GM12872 (cell line): ENCODE data around the gene DDX52.
A peak's percentile ranks its signal among the peaks of the same experiment; 100 is the strongest.

ENCODE experiments used
- CTCF ChIP-seq: IDR thresholded peaks from 3 replicates; pipeline ENCODE4 v1.5.1; 2011; ENCODE audit warnings: low read depth, mild to moderate bottlenecking, low read length, moderate library complexity; ENCODE audit not compliant: insufficient read depth

DDX52 gene

GRCh38 chr17:37609170-37610040, 33.8 kb downstream of the DDX52 start, which contains the start of gene SYNRG:
TSS of gene SYNRG (minus strand) at chr17:37609418. CDS start at chr17:37609355, 63 bp downstream.
- peak; percentile 46 for TF ChIP-seq CTCF

GRCh38 chr17:37608351-37609169, 34.7 kb downstream of the DDX52 start:
- TF ChIP-seq CTCF = no peak

GRCh38 chr17:37607637-37608331, 35.5 kb downstream of the DDX52 start:
- TF ChIP-seq CTCF = no peak

GRCh38 chr17:37605813-37606505, 37.3 kb downstream of the DDX52 start:
- TF ChIP-seq CTCF = no peak

GRCh38 chr17:37605081-37605480, 38.2 kb downstream of the DDX52 start:
- no peak for TF ChIP-seq CTCF

DNA sequence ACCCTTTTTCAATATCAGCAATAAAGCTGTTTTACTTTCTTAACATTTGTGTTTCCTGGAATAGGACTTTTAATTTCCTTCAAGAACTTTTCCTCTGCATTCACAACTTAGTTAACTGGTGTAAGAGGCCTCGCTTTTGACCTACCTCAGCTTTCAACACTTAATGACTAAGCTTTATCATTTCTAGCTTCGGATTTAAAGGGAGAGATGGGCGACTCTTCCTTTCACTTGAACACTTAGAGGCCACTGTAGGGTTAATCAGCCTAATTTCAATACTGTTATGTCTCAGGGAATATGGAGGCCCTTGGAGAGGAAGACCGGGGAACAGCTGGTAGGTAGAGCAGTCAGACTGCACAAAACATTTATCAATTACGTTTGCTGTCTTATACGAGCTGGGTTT, 38.7 kb downstream of the DDX52 start:
- TF ChIP-seq CTCF = no peak
